Esophagus squamous epithelium (tissue), 5 donors: Measurements from ENCODE around the gene KCTD21. TPM values are rescaled to one million over a fixed set of nuclear protein-coding genes. Genes with fewer than 3 reads are reported as not detected.
"Not testable (repeated sequence)": the region's sequence is repeated elsewhere in the genome, so short reads cannot be mapped to it uniquely, and the experiment has no call there.

ENCODE experiments used
- DNase-seq: peaks from one replicate; lab custom pipeline; 2025; lab: John Stamatoyannopoulos, UW
- H3K27ac ChIP-seq, 4 donors: fragments of 200-600 bp; sonication (generic); one replicate each; pipeline ENCODE4 v1.5.1; 2016 to 2019; ENCODE audit warnings: mild to moderate bottlenecking in 1 of 4
- H3K27me3 ChIP-seq, 4 donors: fragments of 200-600 bp; sonication (generic); 1 replicate in 3 of 4; 2 replicates in 1 of 4; pipeline versions ENCODE4 v1.5.1 to v1.6.0; 2017 to 2021; ENCODE audit warnings: antibody characterized with exemption in 1 of 4
- H3K36me3 ChIP-seq, 3 donors: fragments of 200-600 bp; sonication (generic); one replicate each; pipeline ENCODE4 v1.5.1; 2016 to 2019
- H3K4me1 ChIP-seq, 3 donors: fragments of 200-600 bp; sonication (generic); one replicate each; pipeline ENCODE4 v1.5.1; 2017 to 2019
- H3K4me3 ChIP-seq, 4 donors: fragments of 200-600 bp; sonication (generic); 1 replicate in 3 of 4; 2 replicates in 1 of 4; pipeline ENCODE4 v1.5.1; 2016 to 2019; ENCODE audit warnings: mild to moderate bottlenecking in 2 of 4, moderate library complexity in 1 of 4
- H3K9me3 ChIP-seq, 3 donors: fragments of 200-600 bp; sonication (generic); one replicate each; pipeline ENCODE4 v1.5.1; 2016 to 2019
- POLR2A ChIP-seq, 4 donors: fragments of 450-650 bp; IDR thresholded peaks; one replicate each; pipeline ENCODE4 v1.6.1; 2017; ENCODE audit warnings: antibody characterized with exemption in 4 of 4, mild to moderate bottlenecking in 4 of 4, moderate library complexity in 3 of 4
- WGBS, 2 donors: methylation state at CpG; one replicate each; pipeline ENCODE4 v1.1.5; 2018; 5-methylcytosine and 5-hydroxymethylcytosine counted together
- intact Hi-C: fragments of 100-400 bp; cut with DNase I; formaldehyde crosslinking; loops from one replicate; pipeline ENCODE4 v1.15.0; 2022
- total RNA-seq, 4 donors: library from RNA; depleted of rRNA; stranded (reverse); fragments of >200 nt; gene quantifications; one replicate each; pipeline ENCODE4 v1.1.0, GENCODE V29; 2016
- TF ChIP-seq, protein P1 (sequence below), 6 experiments: fragments of 450-650 bp in 4 of 6; fragments of 200-600 bp in 2 of 6; sonication (generic) in 2 of 6; IDR thresholded peaks; one replicate each; pipeline ENCODE4 v1.5.1; 2016 to 2019; ENCODE audit warnings: antibody characterized with exemption in 6 of 6, mild to moderate bottlenecking in 4 of 6, moderate library complexity in 4 of 6
- donor health status: DM: yes; HTN: yes; CAD: no.

Gene KCTD21
- total RNA-seq, 4 donors from 2014 or later: 9.7 to 16.0 (median 11.3) TPM

DNA sequence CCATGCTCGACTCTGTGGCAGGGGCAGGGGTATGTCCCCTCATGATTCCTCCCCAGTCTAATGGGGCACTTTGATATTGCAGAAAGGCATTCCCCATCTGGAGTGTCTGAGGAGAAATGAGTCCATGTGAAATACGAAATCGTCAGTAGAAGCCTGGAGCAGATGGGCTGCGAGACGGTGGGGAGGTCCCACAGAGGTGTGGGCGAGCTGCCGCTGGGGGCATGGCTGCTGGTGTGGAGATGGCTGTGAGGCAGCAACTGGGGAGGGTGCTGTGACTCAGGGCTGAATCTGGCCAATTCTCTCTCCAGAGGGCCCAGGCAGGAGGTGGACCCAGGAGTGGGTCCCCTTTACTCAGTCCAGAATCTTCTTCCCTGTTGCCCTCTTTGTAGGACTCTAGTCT lies 11.2 kb downstream of the KCTD21 start:
- no peak overlapping the region for H3K27ac ChIP-seq
- H3K27me3 ChIP-seq: no peaks in the 10 kb centered on the region
- WGBS, 2 donors: 94% methylated on average over 7 of the region's 7 CpGs; no CpG with 5 or more reads in 1 of the 2 donors
- H3K36me3 ChIP-seq: peaks cover 0 to 52% (median 0%) of the 10 kb centered on the region in 3 donors
- H3K9me3 ChIP-seq: no peaks in the 10 kb centered on the region
- H3K4me1 ChIP-seq: peaks cover 0 to 20% (median 0%) of the 10 kb centered on the region in 3 donors
- TF ChIP-seq, protein P1, sequence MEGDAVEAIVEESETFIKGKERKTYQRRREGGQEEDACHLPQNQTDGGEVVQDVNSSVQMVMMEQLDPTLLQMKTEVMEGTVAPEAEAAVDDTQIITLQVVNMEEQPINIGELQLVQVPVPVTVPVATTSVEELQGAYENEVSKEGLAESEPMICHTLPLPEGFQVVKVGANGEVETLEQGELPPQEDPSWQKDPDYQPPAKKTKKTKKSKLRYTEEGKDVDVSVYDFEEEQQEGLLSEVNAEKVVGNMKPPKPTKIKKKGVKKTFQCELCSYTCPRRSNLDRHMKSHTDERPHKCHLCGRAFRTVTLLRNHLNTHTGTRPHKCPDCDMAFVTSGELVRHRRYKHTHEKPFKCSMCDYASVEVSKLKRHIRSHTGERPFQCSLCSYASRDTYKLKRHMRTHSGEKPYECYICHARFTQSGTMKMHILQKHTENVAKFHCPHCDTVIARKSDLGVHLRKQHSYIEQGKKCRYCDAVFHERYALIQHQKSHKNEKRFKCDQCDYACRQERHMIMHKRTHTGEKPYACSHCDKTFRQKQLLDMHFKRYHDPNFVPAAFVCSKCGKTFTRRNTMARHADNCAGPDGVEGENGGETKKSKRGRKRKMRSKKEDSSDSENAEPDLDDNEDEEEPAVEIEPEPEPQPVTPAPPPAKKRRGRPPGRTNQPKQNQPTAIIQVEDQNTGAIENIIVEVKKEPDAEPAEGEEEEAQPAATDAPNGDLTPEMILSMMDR (IDR thresholded peaks at IDR 0.05): no peak
- TF ChIP-seq POLR2A (IDR thresholded peaks at IDR 0.05): no peak
- DNase-seq: no peak
- no peak overlapping the region for H3K4me3 ChIP-seq
- intact Hi-C loops: no loop called here

DNA sequence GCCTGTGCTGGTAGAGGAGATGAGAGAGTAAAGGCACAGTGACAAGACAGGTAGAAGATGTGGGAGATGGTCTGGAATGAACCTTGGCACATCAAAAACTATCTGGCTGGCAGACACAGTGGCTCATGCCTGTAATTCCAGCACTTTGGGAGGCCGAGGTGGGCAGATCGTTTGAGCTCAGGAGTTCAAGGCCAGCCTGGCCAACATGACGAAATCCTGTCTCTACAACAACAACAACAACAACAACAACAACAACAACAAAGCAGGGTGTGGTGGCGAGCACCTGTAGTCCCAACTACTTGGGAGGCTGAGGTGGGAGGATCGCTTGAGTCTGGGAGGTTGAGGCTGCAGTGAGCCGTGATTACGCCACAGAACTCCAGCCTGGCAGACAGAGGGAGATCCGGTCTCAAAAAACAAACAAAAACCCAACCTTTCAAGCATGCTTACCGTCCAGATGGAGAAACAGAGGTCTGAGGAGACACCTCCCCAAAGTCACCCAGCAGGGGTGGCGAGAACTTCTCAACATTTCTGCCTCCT lies 11.8 kb downstream of the KCTD21 start:
- Histone ChIP-seq H3K36me3 (peaks cover 0 to 57% (median 0%) of the 10 kb centered on the region in 3 donors), H3K4me3 (no peak overlapping the region), H3K9me3 (no peaks in the 10 kb centered on the region), H3K27ac (no peak overlapping the region), H3K4me1 (peaks cover 0 to 18% (median 0%) of the 10 kb centered on the region in 3 donors), H3K27me3 (no peaks in the 10 kb centered on the region)
- TF ChIP-seq, protein P1 (IDR thresholded peaks at IDR 0.05): no peak
- TF ChIP-seq POLR2A (IDR thresholded peaks at IDR 0.05): no peak
- intact Hi-C loops: no loop called here
- no peak for DNase-seq
- WGBS, 2 donors: 90 to 93% methylated on average over 6 to 7 of the region's 10 CpGs

DNA sequence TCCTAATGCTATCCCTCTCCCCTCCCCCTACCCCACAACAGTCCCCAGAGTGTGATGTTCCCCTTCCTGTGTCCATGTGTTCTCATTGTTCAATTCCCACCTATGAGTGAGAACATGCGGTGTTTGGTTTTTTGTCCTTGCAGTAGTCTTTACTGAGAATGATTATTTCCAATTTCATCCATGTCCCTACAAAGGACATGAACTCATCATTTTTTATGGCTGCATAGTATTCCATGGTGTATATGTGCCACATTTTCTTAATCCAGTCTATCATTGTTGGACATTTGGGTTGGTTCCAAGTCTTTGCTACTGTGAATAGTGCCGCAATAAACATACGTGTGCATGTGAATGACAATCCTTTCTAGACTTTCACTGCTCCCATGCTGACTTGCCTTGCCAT lies 12.6 kb downstream of the KCTD21 start:
- intact Hi-C loops, H3K27ac ChIP-seq, H3K27me3 ChIP-seq, H3K9me3 ChIP-seq, H3K4me3 ChIP-seq, DNase-seq: not testable (repeated sequence)
- WGBS, 2 donors: 100% methylated on average over 1 of the region's 3 CpGs
- Histone ChIP-seq H3K36me3 (peaks cover 0 to 57% (median 0%) of the 10 kb centered on the region in 3 donors), H3K4me1 (peaks cover 0 to 10% (median 0%) of the 10 kb centered on the region in 3 donors)

DNA sequence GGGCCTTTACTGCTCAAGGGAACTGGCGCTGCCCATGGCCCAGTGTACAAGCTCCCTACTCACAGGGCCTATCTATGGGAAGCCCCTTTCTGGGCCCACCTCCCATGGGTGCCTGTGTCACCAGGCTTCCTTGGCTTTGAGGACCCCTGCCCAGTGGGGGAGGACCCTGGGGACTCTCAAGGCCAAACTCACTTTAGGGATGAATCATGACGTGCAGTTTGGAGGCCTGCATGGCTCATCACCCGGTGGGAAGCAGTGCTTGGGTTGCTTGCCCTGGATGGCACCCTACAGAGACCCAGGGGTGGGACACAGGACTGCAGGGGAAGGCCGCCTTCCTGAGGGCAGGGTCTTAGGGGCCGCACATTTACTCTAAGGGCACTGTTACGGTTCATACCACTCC lies 16.5 kb downstream of the KCTD21 start:
- 96 to 100% methylated on average over 2 to 3 of the region's 6 CpGs for WGBS, 2 donors
- H3K27ac ChIP-seq: no peak overlapping the region
- peaks cover 5 to 23% (median 8%) of the 10 kb centered on the region in 3 donors for H3K4me1 ChIP-seq
- no peak for DNase-seq
- H3K4me3 ChIP-seq: no peak overlapping the region
- TF ChIP-seq POLR2A (IDR thresholded peaks at IDR 0.05): no peak
- no peaks in the 10 kb centered on the region for H3K9me3 ChIP-seq
- no peaks in the 10 kb centered on the region for H3K27me3 ChIP-seq
- H3K36me3 ChIP-seq: peaks cover 0 to 47% (median 0%) of the 10 kb centered on the region in 3 donors
- intact Hi-C loops: no loop called here

DNA sequence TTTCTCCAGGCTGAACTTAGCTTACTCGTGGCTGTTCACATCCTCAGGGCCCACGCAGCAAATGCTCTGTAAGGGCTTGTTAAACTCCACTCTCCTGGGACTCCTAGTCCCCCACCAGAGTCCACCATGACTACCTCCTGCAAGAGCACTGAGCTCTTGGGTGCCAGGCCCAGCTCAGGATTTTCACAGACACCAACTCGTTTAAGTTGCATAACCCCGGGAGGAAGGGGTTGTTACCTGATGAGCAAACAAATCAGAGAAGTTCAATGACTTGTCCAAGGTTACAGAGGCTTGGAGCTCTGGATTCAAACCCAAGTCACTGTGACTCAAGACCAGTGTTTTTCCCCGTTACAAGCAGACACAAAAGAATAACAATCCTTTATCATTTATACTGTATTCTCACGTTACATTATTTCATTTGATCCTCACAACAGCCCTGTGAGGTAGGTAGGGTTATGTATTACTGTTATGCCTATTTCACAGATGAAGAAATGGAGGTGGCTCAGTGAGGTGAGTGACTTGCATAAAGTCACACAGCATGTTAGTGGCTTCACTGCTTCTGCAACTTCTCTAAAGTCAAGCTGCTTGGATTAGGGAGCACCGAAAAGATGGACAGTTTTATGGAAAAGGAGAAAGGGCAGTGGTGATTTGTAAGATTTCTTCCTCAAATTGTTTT lies 17.4 kb downstream of the KCTD21 start:
- Histone ChIP-seq H3K36me3 (peaks cover 0 to 37% (median 0%) of the 10 kb centered on the region in 3 donors), H3K27me3 (no peaks in the 10 kb centered on the region), H3K27ac (peak overlapping the region in 1 of 4 donors; percentile 21), H3K4me3 (no peak overlapping the region), H3K4me1 (peaks cover 5 to 23% (median 8%) of the 10 kb centered on the region in 3 donors), H3K9me3 (no peaks in the 10 kb centered on the region)
- WGBS, 2 donors: 70 to 90% methylated on average over 6 to 7 of the region's 7 CpGs
- no peak for DNase-seq
- intact Hi-C loops: no loop called here
- TF ChIP-seq, protein P1 (IDR thresholded peaks at IDR 0.05): no peak
- TF ChIP-seq POLR2A (IDR thresholded peaks at IDR 0.05): no peak

DNA sequence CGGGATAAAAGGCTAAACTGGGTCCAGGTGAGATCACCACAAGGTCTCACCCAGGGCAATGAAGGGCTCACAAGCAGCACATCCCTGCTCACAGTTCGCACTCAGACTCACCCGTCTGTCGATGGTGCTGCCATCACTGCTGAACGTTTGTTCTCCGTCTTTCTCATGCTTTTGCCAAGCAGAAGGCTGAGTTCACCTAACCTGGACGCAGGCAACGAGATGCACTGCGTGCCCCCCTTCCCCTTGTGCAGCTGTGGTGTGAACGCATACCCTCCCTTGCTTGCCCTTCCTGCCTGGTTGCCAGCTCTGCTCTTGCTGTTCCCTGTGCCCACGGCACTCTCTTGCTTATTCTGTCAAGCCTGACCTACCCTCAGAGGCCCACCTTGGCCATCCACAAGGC lies 18.0 kb downstream of the KCTD21 start:
- H3K4me1 ChIP-seq: peaks cover 5 to 23% (median 8%) of the 10 kb centered on the region in 3 donors
- intact Hi-C loops: no loop called here
- TF ChIP-seq POLR2A (IDR thresholded peaks at IDR 0.05): no peak
- TF ChIP-seq, protein P1 (IDR thresholded peaks at IDR 0.05): no peak
- 85 to 87% methylated on average over 10 of the region's 11 CpGs for WGBS, 2 donors
- peak overlapping the region in 3 of 4 donors; percentile 73 to 91 (median 81) for H3K27ac ChIP-seq
- peaks cover 0 to 37% (median 0%) of the 10 kb centered on the region in 3 donors for H3K36me3 ChIP-seq
- H3K9me3 ChIP-seq: no peaks in the 10 kb centered on the region
- H3K4me3 ChIP-seq: no peak overlapping the region
- no peak for DNase-seq
- H3K27me3 ChIP-seq: no peaks in the 10 kb centered on the region
